CD4-positive, alpha-beta T cell treated with Interferon alpha-2 for 1 hour (primary cell): ENCODE data around the gene MAGOH.

Experiments
- DNase-seq, 2 donors: peaks; one replicate each; pipeline ENCODE4 v3.0.0-alpha.2; 2020 to 2022

MAGOH gene

DNA sequence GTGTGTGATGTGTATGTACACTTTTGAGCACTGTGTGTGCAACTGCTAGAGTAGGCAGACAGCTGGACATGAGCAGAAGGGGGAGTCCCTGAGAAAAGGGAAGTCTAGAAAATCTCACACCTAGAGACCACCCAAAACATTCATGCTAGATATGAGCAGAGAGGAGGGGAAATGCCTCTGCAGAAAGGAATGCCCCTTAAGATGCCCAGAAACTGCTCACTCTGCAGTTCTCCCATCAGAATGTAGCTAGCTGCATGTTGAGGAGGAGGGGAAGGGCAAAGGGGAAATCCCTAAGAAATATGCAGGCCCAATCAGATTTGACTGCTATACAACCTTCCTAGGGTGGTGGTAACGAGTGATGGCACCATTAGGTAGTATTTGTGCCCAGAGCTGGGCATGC, 31.8 kb upstream of the MAGOH start:
- DNase-seq = no peak

DNA sequence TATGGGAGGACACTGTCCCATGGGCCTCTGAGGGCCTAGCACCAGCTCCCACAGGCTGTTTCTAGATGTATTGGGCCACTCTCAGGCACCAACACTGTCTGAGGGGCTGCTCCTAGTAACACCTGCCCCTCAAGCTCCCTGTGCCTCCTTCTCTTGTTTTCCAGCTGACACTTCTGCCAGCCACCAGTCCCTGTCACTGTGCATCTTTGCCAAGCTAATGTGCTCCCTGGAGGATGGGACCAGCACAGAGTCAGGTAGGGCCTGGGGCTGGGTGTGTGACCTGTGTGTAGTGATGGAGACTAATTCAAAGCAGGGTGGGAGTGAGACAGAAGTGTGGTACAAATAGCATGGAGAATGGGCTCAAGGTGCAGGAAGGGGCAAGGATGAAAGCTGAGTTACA, 29.4 kb upstream of the MAGOH start:
- no peak for DNase-seq

DNA sequence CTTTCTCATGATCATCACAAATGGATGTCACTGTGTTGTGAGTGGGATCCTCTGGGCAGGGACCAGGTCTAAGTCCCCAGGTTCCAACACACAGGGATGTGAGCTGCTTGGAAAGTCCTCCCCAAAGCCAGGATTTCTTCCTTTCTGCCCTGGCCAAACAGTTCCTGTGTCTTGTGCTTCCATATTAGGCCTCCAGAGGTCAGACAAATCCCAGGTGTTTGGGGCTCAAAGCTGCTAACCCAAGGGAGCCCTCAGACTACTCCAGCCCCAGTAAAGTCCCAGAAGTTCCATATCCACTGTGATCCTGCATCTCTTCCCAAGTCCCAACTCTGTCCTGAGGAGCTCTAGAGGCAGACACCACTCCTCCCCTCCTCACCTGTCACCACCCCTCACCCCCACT, 27.7 kb upstream of the MAGOH start:
- no peak for DNase-seq

DNA sequence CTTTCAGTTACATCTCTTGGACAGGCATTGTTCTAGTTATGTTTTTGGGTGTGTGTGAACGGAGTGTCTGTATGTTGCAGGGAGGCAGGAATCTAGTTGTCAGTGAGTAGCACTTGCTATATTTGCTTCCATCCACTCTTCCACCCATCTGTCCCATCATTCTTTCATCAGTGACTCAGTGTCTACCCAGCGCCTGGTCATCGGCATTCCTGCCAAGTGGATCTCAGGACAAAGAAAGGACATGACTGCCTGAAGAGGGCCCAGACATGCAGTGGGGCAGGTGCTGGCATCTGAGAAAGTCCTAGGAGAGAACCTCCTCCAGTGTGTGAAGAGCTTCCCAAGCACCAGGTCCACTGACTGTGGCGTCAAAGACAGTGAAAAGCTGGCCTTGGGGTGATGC, 27.3 kb upstream of the MAGOH start:
- no peak for DNase-seq

DNA sequence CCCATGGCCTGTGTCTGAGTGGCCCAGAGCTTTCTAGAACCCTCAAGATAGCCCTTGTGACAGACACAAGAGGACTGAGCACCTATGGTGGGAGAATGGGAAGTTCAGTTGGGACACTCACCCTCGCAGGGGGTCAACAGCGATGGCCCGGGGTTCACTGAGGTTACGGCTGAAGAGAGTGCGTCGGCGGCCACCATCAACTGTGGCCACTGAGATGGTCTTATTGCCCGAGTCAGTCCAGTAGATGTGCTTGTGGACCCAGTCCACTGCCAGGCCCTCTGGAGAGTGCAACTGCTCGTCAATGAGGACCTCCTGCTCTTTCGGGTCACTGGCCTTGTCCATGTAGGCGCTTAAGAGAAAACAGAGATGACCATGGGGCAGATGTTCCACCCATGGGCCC, 25.7 kb upstream of the MAGOH start:
- no peak for DNase-seq

DNA sequence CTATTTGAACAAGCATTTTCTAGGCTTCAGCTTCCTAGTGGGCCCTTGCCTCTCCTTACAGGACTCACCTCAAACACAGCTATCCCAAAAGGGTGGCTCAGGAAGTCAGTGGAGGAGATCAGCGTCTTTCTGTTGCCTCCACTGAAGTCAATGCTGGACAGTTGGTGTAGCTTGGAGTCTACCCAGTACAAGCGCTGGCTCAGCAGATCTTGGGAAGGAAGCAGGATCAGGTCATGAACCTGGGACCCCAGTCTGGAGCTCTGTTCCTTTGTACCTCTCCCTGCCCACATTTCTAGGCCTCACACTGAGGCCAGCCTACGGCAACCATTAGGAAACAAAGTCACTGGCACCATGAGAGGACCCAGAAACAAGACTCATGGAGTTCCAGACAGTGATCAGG, 23.7 kb upstream of the MAGOH start:
- DNase-seq = no peak

DNA sequence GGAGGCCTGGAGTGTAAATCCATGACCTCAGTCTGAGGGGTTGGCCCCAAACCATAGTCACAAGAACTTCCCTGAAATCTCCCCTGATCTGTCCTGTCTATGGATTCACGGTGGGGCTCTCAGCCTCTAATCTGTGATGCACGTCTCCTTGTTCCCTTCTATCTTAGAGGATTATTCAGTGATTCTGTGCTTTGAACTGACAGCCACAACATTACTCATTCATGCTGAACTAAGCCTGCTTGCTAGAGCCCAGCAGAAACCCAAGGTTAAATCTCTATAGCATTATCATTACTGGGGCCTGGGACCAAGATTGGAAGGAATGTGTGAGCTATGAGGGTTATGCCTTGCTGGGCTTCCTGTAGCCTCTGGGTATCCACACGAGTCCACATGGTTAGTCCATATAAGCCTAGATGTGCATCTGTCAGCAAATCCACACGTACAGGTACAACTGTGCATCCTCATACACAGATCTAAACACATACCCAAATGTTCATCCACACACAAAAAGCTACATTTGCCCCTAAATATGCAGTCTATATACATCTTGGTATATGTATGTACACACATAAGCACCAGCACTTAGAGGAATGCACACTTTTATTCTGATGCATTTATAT, 22.4 kb upstream of the MAGOH start:
- DNase-seq = no peak

DNA sequence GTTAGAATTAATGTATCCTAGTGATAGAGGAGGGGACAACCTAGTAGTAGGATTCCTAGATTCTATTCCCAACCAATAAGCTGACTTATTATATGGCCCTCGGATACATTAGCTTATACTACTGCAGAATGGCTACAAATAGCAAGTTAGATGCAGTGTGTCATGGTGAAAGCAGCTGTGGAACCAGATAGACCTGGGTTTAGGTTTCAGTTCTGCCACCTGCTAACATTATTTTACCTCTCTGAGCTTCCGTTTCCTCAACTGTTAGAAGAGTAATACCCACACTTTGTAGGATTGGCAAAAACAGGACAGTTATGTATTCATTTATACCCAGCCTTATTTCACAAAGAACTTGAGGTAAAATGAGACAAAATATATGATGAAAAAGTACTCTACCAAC, 21.6 kb upstream of the MAGOH start:
- no peak for DNase-seq

DNA sequence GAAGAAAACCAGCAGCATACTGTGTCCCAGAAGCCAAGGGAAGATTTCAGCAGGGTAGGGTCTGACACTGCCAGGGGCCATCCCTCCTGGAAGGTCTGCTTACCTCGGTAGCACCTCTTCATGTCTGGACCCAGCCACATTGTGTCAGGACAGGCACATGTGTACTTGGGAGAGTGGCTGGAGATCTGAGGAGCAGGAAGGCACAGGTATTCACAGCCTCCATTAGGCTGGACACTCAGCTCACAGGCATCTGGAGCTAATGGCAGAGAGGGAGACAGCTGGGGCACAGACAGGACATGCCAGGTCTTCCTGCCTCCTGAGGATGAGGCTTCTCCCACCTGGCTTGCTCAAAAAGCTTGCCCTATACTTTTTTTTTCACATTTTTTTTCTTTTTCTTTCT, 19.9 kb upstream of the MAGOH start:
- no peak for DNase-seq

DNA sequence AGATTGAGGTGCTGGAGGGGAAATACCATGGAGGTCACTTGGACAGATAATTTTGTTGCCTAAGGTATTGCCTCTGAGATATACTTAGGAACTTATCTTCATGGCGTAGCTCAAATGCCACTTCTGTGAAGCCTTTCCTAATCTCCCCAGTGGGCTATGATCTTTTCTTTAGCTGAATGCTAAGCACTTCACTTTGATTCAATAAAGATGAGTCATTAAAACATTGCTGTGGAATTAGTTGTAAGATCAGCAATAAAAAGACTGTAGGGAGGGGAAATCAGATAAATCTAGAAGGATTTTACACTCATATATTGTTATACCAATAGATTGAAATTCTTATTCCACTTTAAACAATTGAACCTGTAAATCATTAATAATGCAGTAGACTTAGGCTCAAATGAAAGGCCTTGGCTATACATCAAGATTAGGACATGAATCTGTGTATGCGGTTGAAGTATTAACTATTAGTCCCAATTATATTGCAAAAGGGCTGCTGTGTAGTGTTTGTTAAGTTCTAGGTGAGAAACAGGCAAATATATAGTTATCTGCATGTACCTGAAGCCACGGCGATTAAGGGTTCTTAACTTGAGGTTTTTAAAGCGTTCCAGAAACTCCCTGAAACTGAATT, 19.2 kb upstream of the MAGOH start:
- DNase-seq = no peak

DNA sequence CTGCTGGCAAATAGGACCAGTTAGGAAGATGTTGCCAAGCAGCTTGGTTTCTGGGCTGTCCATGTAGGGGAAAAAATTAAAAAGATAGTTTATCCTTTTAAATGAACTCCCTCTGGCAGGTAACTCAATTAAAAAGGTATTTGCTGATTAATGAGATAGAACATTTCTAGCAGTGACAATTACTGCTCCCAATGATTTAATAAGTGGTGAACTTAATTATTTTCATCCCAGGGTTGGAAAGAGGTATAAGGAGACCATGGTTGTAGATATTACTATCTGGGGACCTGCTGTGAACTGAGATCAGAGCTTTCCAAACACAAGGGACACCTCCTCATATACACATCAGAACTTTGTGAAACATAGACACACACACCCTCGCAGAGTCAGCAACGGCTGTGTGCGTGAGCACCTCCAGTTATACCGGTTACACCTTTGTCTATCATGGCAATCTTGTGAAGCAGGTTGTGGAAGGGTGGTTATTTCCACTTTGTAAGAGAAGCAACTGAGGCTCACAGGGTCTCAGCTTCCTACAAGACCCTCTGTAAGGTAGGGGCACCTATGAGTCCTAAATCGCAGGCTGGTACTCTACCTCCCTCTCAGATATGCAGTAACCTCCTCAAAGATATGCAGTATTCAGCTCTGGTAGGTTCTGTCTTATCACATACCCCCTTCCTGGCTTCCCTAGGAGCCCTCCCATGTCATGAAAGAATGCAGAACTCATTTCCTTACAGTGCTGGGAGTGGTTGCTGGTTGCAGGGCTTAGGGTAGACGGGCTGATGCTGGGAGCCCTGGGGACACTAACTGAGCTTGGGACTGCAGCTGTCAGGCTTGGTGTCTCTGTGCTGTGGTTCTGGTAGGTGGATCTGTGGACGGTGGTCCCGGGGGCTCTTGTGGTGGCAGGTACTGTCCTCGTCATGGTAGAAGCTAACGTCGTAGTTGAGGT, 18.5 kb upstream of the MAGOH start:
- DNase-seq = no peak

DNA sequence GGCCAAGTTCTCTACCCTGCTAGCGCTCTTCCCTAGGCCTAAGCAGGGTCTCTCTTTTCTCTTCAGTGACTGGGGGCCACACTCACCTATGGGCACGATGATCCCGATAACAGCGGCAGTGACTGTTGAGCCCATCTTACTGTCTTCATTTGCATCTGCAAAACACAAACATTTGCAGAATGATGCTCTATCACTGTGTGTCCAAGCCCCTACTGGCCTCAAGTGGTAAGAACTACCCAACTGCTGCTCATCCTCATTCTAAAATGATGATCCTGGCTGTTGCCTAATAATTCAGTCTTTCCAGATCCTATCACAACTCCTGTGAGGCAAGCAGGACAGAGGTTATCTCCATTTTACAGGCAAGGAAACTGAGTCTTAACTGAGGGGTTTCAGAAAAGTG, 16.7 kb upstream of the MAGOH start:
- DNase-seq = no peak

DNA sequence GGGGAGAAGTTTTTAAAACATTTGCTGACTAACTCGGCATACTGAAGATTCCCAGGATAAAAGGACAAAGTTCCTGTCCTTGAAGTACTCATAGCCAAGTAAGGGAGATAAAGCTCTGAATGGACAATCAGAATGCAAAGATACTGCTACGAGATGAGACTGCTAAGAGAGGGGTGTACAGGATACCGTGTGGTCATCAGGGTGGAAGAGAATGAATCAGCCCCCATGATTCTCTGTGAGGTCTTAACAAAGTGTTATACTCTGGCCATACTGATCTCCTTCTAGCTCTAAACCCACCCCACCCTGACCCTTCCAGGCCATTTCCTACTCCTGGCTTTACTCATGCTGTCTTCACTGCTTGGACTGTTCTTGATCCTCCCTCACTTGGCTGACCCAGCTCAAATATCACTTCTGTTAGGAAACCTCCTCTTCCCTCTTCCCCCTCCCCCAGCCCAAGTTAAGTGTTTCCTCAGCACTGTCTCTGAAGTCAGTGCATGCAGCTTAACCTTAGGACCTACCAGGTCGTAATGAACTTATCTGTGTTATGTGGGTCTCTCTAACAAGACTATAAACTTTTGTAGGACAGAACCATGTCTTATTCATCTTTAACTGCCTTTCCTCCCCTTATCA, 15.8 kb upstream of the MAGOH start:
- no peak for DNase-seq

DNA sequence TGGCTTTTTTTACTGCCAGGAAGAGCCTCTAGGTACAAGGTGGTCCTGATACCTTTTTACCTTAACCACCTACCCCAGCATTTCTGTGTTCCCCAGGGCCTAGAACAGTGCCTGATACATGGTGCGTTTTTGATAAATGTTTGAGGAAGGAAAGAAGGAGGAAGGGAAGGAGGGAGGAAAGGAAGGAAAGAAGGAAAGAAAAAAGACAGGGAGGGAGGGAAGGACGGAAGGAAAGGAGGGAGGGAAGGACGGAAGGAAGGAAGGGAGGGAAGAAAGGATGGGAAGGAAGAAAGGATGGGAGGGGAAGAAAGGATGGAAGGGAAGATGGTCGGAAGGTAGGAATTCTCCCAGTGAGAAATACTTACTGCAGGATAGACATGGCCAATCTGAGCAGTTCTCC, 12.0 kb upstream of the MAGOH start:
- DNase-seq = no peak

DNA sequence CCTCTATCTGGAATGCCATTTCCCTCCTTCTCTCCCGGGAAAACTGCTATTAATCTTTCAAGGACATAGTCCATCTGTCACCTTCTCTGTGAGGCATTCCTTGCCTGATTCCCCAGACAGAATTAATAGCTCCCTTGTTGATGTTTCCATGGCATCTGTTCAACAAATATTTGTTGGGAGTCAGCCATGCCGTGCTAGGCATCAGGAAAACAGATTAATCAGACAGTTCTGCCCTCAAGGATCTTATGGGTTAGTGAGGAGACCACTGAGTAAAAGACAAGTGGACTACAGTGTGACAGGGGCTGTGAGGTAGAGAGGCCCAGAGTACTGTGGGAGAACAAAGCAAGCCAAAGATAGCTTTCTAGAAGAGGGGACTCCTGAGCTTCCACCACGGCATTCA, 11.4 kb upstream of the MAGOH start:
- no peak for DNase-seq

DNA sequence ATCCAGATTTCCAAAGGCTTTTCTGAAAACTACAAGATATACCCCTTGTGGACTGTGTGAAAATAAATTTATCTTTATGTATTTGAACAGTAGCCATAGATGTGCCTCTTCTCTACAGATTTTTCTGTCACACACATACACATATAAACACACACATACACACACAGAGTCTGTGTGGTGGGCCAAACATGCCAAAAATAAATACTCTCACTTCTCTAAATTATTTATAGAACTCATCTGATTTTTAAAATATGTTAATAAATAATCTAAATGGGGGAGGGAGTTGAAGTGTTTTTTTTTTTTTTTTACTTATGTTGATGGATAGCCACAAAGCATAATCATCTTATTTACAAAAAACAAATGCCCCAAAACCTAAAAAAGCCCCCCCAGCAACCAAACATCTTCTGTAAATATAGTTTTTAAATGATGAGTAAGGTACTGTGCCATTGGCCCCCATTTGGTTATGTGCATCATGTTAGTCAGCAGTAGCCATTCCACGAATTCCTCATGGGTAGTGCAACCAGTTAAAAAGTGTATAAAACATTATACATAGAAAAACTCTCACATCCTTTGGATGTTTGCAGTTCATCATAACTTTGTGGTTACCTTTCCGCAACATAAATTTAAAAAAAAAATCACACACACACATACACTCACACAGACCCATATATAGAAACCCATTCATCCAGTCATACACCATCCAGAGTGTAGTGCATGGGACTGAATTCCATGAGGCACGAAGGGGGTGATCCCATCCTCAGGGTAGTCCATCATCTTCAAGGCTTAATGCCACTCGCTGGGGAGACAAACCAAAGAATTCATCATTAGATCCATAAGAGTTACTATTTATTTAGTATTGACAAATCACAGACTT, 8.2 kb upstream of the MAGOH start:
- no peak for DNase-seq

DNA sequence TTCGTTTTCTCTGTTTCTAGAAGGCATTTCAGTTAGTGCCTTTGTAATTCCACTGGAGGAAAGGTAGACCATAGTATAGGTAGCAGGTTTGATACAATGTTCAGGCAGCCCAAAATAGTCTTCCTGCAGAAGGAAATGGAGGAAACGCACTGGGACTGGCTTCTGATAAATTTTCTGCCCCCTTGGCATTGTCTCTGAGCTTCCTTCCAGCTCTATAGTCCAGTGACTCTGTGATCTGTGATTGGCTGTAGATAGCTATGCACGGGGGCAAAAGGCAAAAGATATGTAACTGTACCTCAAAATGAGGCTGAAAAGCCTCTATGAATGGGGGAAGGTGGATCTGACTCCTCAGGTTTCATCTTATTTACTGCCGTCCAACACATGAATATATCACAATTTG, 5.8 kb upstream of the MAGOH start:
- no peak for DNase-seq

DNA sequence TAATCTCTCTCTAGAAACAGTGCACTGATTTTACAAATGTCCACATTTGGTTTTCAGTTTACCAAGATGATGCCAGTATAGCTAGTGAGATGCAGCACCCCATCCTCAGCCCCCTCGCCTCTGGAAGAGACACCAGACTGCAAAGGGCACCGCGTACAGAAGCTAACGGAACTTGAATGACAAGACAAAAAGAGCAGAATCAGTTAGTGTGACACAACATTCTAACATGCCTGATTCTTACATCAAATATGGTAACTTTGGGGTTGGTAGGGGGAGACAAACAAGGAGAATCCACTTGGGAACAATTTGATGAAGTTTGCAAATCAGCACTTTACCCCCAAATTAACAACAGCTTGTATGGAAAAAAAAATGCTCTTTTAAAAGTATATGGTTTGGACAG, 4.1 kb upstream of the MAGOH start:
- no peak for DNase-seq

DNA sequence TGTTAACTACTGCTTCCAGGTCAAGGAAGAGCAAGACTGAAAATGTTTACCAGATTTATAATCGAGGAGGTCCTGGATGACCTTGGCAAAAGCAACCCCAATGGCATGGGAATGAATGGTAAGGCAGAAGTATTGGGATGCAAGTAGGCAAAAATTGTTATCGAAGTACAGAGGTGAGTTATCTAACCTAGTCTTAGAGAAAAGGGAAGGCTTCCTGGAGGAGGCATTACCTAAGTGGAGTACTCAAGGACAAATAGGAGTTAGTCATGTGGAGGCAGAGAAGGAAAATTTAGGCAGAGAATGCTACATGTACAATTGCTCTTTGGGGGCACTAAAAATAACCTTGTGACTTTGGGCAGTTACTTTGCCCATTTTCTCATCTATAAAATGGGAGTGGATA, 3.5 kb upstream of the MAGOH start:
- DNase-seq = no peak

DNA sequence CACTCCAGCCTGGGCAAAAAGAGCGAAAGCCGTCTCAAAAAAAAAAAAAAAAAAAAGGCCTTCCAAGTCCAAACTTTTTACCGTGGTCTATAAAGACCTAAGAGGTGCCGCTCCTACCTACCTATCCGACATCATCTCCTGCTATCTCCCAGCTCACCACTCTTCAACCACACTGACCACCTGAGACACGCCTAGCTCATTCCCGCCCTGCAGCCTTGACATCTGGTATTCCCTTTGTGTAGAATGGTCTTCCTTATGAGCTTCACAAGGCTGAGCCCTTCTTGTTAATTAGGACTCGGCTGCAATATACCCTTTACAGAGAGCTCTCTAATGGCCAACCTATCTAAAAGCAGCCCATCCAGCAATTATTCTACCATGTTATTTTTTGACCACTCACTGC, 680 bp downstream of the MAGOH start:
- no peak for DNase-seq

DNA sequence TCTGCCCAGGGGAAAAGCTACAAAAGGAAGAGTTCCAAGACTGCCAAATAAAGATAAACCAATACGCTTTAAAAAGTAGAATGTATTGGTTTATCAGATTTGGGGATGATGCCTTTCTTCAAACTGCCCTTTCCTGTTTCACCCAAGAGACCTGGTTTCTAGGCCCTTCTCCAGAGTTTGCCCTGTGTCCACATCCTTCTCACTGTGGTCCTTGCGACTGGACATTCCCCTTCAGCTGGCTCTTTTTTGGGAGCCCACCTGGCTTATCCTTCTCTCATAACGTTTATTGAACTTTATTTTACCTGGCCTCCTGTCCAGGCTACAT, 17.4 kb downstream of the MAGOH start:
- no peak for DNase-seq

DNA sequence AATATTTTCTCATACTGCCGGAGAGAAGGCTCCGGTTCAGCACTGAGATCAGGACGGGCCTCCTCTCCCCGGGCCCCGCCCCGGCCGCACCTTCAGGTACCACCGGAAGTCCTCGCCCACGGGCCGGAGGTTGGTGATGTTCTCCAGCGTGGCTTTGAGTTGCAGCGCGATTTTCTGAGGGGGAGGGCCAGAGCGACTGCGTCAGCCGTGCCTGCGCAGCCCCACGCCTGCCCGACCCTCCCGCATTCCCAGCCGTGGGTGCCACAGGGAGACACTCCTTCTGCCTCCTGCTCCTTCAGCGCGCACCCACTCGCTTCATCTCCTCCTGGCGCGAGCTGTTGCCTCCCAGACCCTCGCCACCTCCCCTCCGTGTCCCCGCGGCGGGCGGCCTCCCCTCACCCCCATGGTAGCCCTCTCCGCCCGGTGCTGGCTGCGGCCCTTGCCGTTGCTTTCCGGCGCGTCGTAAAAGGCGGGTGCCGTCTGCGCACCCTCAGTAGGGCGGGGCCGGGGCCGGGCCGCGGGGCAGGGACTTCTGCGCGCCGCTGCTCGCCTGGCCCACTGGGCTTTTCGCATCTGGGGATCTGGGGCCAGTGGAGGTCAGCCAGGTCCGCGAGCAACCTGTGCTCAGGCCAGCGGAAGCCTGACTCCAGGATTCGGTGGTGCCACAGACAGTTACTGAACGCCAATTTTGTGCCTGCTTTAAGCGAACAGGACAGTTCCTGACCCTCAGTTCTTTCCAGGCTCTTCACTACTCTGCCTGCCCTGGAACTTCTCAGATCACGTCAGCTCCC, 18.0 kb downstream of the MAGOH start, which contains the start of gene CZIB:
Gene CZIB (minus strand): TSS at position 464 of the 791 bp plus-strand sequence. CDS start 59 bp downstream, at position 405.
- DNase-seq = peak; percentile 89 to 93
